GM21825 (cell line): ENCODE measurements around the gene PHOSPHO2.
"Not testable (repeated sequence)": the region's sequence is repeated elsewhere in the genome, so short reads cannot be mapped to it uniquely, and the experiment has no call there.

Experiments used
- ATAC-seq: cut with Tn5 transposase; IDR thresholded peaks from one replicate; pipeline ENCODE4 v1.9.1; 2021; ENCODE audit warnings: mild to moderate bottlenecking, moderate library complexity; ENCODE audit not compliant: unreplicated experiment

PHOSPHO2 gene

GRCh38 chr2:169683425-169684134, 10.7 kb upstream of the PHOSPHO2 start:
- no peak for ATAC-seq

- no peak for ATAC-seq
Observed at GRCh38 chr2:169684135-169684565, 10.1 kb upstream of the PHOSPHO2 start.

GRCh38 chr2:169684712-169685111, 9.6 kb upstream of the PHOSPHO2 start:
- ATAC-seq, result not testable (repeated sequence)

GRCh38 chr2:169686825-169687224, 7.4 kb upstream of the PHOSPHO2 start:
- not testable (repeated sequence) for ATAC-seq

GRCh38 chr2:169687943-169688342, 6.3 kb upstream of the PHOSPHO2 start:
- not testable (repeated sequence) for ATAC-seq

- no peak for ATAC-seq
Observed at GRCh38 chr2:169690958-169691357, 3.3 kb upstream of the PHOSPHO2 start.

- ATAC-seq, result no peak
Observed at GRCh38 chr2:169692718-169693117, 1.6 kb upstream of the PHOSPHO2 start.

GRCh38 chr2:169693360-169693759, 909 bp upstream of the PHOSPHO2 start:
- ATAC-seq, result no peak

GRCh38 chr2:169694894-169695260, 608 bp downstream of the PHOSPHO2 start:
- ATAC-seq, result no peak

- ATAC-seq, result no peak
Observed at GRCh38 chr2:169696381-169696780, 2.1 kb downstream of the PHOSPHO2 start.

GRCh38 chr2:169699173-169699572, 4.9 kb downstream of the PHOSPHO2 start:
- not testable (repeated sequence) for ATAC-seq

GRCh38 chr2:169702996-169703395, 8.7 kb downstream of the PHOSPHO2 start:
- ATAC-seq, result no peak

GRCh38 chr2:169704160-169704708, 10.0 kb downstream of the PHOSPHO2 start:
- ATAC-seq, result no peak

- ATAC-seq, result no peak
Observed at GRCh38 chr2:169705927-169706326, 11.7 kb downstream of the PHOSPHO2 start.

GRCh38 chr2:169707626-169708025, 13.4 kb downstream of the PHOSPHO2 start:
- no peak for ATAC-seq

- ATAC-seq, result no peak
Observed at GRCh38 chr2:169709331-169709730, 15.1 kb downstream of the PHOSPHO2 start.

GRCh38 chr2:169709981-169710380, 15.7 kb downstream of the PHOSPHO2 start:
- no peak for ATAC-seq

- ATAC-seq, result no peak
Observed at GRCh38 chr2:169711751-169712509, 17.7 kb downstream of the PHOSPHO2 start.

GRCh38 chr2:169712791-169713227, 18.5 kb downstream of the PHOSPHO2 start:
- ATAC-seq, result no peak

- ATAC-seq, result no peak
Observed at GRCh38 chr2:169713331-169713730, 19.1 kb downstream of the PHOSPHO2 start.

- no peak for ATAC-seq
Observed at GRCh38 chr2:169714699-169715098, 20.4 kb downstream of the PHOSPHO2 start.
